Superior temporal gyrus (tissue), 1 donor: Measurements from ENCODE around the gene PTPN1.

Experiments
- DNase-seq: peaks from one replicate; pipeline ENCODE4 v3.0.0-alpha.2; 2016; ENCODE audit errors: extremely low spot score

The PTPN1 gene

DNA sequence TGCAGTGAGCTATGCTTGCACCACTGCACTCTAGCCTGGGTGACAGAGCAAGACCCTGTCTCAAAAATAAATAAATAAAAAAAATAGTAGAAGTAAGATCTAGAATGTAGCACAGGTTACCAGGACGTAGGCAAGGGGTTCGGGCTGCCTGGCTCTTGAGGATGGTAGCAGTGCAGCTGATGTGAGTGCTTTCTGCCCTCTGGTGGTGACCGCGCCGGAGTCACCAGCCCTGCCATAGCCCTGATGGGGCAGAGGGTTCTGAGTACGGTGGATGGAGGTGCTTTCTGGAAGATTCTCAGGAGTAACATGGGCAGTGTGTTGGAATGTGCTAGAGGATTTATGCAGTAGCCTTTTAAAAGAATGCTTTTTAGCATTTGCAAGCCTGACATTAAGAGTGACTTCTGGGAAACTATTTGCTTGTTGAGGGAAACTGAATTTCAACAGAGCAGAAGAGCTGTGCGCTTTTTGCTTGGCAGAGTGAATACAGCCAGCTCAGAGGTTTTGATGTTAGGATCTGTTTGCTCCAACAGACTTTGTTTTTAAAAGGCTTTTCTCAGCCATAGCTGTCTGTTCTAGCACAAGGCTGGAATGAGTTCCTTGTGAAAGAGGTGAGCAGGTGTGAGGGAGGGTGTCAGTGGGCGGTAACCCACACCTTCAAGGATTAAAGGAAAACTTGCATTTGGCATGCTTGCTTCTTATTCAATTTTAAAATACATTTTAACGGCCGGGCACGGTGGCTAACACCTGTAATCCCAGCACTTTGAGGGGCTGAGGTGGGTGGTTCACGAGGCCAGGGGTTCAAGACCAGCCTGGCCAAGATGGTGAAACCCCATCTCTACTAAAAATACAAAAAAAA is 65.9 kb downstream of the PTPN1 start:
- DNase-seq, result peak; percentile 71

DNA sequence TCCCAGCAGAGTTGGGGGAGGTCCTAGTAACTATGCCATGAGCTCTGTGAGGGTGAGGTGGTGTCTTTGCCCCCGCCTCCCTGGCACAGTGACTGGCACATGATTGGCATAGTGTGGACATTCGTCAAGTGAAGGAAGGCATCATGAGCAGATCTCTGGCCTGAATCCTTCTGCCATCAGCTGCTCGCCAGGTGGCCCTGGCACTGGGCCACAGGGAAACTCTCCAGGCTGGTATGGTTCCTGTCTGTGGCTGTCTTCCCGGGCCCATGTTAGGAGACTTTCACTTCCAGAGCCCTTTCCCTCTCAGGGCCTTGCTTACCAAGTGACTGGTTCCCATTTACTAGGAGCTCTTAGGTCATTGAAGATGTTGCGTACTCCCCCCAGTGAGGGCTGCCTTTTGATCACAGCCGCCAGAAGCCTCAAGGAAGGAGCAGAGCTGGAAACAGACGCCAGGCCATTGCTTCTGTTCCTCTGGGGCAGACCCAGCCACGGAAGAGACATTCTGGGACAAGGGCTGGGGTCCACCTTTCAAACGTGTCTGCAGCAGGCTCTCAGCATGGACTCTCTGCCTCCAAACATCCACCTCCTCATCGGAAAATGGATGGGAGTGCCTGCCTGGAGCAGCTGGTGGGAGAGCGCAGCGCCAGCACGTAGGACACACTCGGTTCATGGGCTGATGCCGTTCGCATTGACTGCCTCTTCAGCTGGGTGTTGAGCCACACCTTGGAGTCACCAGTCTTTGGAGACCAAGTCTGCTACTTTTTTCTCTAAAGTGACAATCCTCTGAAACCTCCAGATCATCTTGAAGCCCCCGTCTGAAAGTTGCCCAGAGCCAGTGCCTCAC is 67.2 kb downstream of the PTPN1 start:
- DNase-seq, result no peak

DNA sequence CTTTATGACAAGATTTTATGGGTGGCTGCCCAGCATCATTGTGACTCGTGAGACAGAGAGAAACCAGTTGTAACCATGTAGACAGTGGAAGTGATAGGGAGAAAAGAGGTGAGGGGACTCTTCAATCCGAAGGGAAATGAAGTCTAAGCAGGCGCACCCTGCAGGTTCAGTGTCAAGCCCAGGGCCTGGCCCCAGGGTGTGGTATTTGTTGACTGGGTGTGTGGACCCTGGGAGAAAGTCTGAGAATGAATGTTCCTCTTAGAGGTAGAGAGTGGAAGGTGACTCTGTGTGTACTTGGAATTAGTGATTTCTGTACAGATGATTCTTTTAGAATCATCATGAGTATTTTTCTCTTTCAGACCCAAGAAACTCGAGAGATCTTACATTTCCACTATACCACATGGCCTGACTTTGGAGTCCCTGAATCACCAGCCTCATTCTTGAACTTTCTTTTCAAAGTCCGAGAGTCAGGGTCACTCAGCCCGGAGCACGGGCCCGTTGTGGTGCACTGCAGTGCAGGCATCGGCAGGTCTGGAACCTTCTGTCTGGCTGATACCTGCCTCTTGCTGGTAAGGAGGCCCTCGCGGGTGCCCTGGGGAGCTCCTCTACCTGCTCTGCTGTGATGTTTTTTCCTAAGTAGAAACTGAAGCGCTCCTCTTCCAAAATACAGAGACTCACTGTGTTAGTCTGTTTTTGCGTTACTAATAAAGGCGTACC is 68.0 kb downstream of the PTPN1 start:
- no peak for DNase-seq

DNA sequence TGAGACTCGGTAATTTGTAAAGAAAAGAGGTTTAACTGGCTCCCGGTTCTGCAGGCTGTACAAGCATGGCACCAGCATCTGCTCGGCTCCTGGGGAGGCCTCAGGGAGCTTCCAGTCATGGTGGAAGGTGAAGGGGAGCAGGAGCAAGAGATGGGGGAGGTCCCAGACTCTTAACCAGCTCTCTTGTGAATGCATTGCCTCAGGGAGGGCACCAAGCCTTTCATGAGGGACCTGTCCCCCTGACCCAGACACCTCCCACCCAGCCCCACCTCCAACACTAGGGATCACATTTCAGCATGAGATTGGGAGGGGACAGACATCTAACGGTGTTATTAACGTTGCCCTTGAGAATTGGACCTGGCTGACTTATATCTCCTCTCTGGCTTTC is 68.6 kb downstream of the PTPN1 start:
- DNase-seq, result no peak

DNA sequence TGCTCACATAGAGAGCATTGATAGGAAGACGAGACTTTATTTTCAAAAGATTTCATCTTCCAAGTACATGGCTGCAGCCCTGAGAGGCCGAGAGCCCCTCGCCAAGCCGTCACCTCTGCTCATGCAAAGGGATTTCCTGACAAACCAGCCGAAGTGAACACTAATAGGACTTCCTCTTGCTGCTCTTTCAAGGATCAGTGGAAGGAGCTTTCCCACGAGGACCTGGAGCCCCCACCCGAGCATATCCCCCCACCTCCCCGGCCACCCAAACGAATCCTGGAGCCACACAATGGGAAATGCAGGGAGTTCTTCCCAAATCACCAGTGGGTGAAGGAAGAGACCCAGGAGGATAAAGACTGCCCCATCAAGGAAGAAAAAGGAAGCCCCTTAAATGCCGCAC is 69.3 kb downstream of the PTPN1 start:
- DNase-seq, result no peak

DNA sequence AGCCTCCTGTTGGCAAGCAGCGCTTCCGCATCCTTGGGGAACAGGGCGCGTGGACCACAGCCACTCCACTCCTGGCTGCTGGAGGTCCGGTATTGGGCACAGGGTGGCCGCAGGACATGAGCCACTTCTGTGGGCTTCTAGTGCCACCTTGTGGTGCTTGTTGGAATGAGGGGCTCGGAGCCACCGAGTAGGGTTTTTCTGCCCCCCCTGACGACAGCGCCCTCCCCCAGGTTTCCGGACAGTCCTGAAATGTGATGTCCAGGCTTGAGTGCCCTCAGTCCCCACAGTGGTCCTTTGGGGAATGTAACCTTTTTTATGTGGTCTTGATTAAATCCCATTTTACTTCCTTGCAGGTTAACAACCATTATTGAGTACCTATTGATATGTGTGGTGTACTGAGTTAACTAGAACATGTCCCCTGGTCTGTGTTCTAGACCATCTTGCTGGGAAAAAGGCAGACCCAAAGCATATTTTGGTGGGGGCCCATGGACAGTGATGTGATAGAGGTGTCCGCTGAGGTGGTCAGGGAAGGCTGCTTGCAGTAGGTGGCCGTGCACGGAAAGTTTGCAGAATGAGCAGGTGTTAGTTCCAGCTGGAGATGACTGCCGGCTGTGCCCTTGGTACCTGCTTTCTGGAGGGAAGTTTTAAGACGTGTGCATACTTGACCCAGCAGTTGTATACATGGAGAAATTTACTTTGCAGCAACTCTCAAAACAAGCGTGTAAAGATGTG is 70.0 kb downstream of the PTPN1 start:
- DNase-seq, result peak; percentile 75

DNA sequence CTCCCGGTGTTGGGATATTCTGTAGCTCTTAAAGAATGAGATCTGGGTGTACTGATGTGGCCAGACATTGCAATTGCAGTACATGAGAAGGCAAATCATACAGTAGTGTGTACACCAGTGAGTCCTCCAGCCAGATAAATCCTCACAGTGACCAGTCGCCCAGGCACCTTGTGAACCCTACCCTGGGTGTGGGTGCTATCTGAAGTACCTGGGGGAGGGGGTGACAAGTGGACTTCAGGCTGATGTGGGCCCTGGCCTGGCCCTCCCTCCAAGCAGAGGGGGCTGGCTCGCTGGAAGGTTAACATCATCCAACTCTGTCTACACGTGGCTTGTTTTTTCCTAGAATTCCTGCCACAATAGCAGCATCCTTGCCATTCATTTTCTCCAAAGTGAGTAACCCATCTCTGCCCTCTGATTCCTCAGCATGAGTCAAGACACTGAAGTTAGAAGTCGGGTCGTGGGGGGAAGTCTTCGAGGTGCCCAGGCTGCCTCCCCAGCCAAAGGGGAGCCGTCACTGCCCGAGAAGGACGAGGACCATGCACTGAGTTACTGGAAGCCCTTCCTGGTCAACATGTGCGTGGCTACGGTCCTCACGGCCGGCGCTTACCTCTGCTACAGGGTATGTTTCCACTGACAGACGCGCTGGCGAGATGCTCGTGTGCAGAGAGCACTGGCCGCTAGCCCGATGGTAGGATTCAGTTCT is 70.8 kb downstream of the PTPN1 start:
- DNase-seq, result no peak

DNA sequence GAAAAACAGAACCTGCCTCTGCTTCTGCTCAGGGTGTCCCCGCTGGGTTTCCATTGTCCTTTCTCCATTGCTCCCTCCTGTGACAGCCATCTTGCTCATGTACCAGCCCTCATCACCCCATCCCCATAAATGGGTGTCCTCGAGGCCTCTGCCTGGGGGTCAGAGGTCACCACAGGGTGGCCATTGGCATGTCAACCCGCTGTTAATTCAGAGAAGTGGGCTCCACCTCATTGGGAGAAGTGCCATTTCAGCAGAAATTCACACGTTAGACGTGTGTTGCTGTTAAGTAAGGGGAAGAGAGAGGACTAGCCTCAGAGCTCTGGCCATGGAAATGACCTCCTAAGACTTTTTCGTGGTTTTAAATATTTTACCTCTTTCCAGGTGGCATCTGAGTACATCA is 71.9 kb downstream of the PTPN1 start:
- no peak for DNase-seq

GRCh38 chr20:50582591-50583234 is 72.5 kb downstream of the PTPN1 start:
- no peak for DNase-seq

DNA sequence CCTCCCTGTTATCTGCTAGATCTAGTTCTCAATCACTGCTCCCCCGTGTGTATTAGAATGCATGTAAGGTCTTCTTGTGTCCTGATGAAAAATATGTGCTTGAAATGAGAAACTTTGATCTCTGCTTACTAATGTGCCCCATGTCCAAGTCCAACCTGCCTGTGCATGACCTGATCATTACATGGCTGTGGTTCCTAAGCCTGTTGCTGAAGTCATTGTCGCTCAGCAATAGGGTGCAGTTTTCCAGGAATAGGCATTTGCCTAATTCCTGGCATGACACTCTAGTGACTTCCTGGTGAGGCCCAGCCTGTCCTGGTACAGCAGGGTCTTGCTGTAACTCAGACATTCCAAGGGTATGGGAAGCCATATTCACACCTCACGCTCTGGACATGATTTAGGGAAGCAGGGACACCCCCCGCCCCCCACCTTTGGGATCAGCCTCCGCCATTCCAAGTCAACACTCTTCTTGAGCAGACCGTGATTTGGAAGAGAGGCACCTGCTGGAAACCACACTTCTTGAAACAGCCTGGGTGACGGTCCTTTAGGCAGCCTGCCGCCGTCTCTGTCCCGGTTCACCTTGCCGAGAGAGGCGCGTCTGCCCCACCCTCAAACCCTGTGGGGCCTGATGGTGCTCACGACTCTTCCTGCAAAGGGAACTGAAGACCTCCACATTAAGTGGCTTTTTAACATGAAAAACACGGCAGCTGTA is 73.4 kb downstream of the PTPN1 start:
- DNase-seq, result no peak

DNA sequence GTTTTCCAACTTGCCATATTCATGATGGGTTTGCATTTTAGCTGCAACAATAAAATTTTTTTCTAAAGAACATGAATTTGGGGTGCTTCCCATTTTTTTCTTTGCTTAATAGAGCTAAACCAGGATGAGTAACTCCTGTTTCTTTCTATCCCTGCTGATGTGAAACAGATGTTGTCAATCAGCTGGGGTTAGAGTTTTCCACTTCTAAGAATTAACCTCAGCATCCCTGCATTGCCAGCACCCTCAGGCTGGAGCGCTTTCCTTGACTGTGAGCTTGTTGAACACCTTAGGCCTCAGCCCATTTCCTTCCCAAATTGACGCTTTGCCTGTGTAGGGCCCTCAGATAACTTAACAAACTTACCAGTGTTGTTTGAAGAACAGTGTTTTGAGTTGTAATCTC is 74.5 kb downstream of the PTPN1 start:
- DNase-seq, result no peak

- no peak for DNase-seq
Observed at GRCh38 chr20:50585214-50585613, 75.0 kb downstream of the PTPN1 start.

GRCh38 chr20:50585678-50586077 is 75.5 kb downstream of the PTPN1 start:
- DNase-seq, result peak; percentile 2

GRCh38 chr20:50586531-50587232 is 76.5 kb downstream of the PTPN1 start:
- peak; percentile 1 for DNase-seq

DNA sequence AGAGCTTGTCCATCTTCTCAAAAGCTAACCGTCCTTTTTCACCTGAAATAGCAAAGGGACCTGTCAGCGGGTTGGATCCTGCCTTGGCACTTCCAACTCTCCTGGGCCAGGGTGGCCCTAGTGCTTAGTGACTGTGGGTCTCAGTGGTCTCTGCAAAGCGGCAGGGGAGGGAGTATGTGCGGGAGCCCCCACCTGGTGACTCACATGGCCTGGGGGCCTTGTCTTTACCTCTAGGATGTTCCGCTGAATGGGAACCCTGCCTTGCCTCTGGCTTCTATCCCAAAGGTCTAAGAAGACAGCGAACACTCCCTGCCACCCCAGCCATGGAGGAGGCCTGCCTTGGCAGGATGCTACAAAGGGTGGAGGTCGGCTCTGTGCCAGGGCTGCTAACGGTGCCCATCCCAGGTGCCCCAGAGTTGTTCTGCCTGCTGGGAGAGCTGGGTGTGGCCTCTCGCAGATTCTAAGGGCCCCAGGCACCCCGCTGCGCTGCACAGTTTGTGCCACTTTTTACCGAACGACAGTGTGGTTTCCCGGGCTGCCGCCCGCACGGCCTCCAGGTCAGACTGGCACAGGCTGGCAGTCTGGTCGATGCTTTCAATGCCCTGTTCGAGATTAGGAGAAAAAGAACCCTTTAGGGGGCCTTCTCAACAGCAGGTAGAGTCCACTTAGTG is 77.2 kb downstream of the PTPN1 start:
- DNase-seq, result peak; percentile 1

- peak; percentile 67 for DNase-seq
Observed at GRCh38 chr20:50588034-50588736, 78.0 kb downstream of the PTPN1 start.

DNA sequence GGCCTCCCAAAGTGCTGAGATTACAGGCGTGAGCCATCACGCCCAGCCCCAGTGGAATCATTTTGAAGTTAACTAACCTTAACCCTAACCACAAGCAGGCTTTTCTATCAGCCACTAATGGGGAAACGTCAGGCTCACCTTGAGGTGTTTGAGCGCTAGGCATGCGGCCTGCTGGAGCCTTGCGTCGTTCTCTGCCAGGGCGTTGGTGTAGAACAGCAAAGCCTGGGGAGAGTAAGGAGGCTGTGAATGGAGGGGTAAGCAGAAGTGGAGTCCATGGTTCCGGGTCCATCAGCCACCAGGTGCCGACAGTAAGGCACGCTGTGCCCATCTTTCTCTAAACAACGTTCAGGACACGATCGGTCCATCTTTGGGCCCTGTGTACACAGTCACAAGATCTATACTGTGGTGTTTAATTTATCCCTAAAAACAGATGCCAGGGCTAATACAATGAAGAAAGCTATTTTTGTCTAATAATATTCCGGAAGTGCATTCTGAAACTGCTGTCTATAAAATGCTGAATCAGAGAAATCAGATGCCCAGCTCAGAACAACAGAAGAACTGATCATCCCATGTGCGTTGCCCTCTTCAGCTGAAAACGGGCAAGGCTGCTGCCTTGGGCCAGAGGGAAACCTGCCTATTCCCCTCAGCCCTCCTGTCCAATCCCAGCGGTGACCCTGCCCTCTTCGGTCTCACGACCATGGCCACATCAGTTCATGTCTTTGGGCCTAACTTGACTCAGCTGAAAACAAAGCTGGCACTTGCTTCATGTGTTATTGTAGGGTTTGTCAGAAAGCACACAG is 79.6 kb downstream of the PTPN1 start:
- DNase-seq, result peak; percentile 3
